Right renal pelvis (tissue), 4 donors: Measurements from ENCODE around the gene PRKAB1. TPM values are rescaled to one million over a fixed set of nuclear protein-coding genes. Genes with fewer than 3 reads are reported as not detected.
"Not testable (repeated sequence)": the region's sequence is repeated elsewhere in the genome, so short reads cannot be mapped to it uniquely, and the experiment has no call there.

ENCODE experiments used
- DNase-seq, 4 donors: peaks; one replicate each; pipeline ENCODE4 v3.0.0-alpha.2; 2013; ENCODE audit warnings: low read depth in 4 of 4, low spot score in 3 of 4, missing footprints in 1 of 4
- polyA plus RNA-seq, 4 donors: library from polyadenylated mRNA; unstranded; fragments of 120-200 nt; gene quantifications; one replicate each; pipeline ENCODE4 v1.2.1, GENCODE V29; 2013; ENCODE audit not compliant: insufficient read length in 4 of 4

Gene PRKAB1
- polyA plus RNA-seq, 4 donors: 71.7 to 92.2 (median 79.6) TPM

GRCh38 chr12:119706427-119706826 is 38.5 kb downstream of the PRKAB1 start:
- DNase-seq: not testable (repeated sequence)

GRCh38 chr12:119710374-119710964 is 42.5 kb downstream of the PRKAB1 start:
- DNase-seq: peak in 1 of 4 donors; percentile 53

GRCh38 chr12:119710965-119711551 is 43.1 kb downstream of the PRKAB1 start:
- no peak for DNase-seq

GRCh38 chr12:119711693-119712092 is 43.8 kb downstream of the PRKAB1 start:
- no peak for DNase-seq

- no peak for DNase-seq
These were observed 44.8 kb downstream of the PRKAB1 start for GRCh38 chr12:119712721-119713120.

GRCh38 chr12:119713551-119714031 is 45.7 kb downstream of the PRKAB1 start:
- no peak for DNase-seq

- no peak for DNase-seq
These were observed 46.8 kb downstream of the PRKAB1 start for GRCh38 chr12:119714614-119715267.

- no peak for DNase-seq
These were observed 47.3 kb downstream of the PRKAB1 start for GRCh38 chr12:119715268-119715620.

GRCh38 chr12:119718141-119718540 is 50.2 kb downstream of the PRKAB1 start:
- no peak for DNase-seq

GRCh38 chr12:119720349-119720748 is 52.4 kb downstream of the PRKAB1 start:
- DNase-seq: no peak

- DNase-seq: no peak
These were observed 53.4 kb downstream of the PRKAB1 start for GRCh38 chr12:119721306-119721705.

GRCh38 chr12:119725523-119725922 is 57.6 kb downstream of the PRKAB1 start:
- DNase-seq: no peak

- no peak for DNase-seq
These were observed 59.9 kb downstream of the PRKAB1 start for GRCh38 chr12:119727600-119728443.

GRCh38 chr12:119728444-119728745 is 60.5 kb downstream of the PRKAB1 start:
- no peak for DNase-seq

- no peak for DNase-seq
These were observed 61.9 kb downstream of the PRKAB1 start for GRCh38 chr12:119729871-119730270.

GRCh38 chr12:119730381-119730780 is 62.4 kb downstream of the PRKAB1 start:
- no peak for DNase-seq

Other genes starting within 250 kb of the PRKAB1 start
- gene TMEM233, start 74.4 kb upstream of the PRKAB1 start, polyA plus RNA-seq: 1 to 10 TPM; 1.2 to 1.7 (median 1.4) TPM
- 10 to 100 TPM; 15.2 to 16.3 (median 16.1) TPM for gene CIT, start 209.2 kb downstream of the PRKAB1 start, polyA plus RNA-seq